ENCODE data around the gene ZPBP2. TPM values are rescaled to one million over a fixed set of nuclear protein-coding genes. Genes with fewer than 3 reads are reported as not detected.

ZPBP2 gene, protein sequence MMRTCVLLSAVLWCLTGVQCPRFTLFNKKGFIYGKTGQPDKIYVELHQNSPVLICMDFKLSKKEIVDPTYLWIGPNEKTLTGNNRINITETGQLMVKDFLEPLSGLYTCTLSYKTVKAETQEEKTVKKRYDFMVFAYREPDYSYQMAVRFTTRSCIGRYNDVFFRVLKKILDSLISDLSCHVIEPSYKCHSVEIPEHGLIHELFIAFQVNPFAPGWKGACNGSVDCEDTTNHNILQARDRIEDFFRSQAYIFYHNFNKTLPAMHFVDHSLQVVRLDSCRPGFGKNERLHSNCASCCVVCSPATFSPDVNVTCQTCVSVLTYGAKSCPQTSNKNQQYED
- not detected for total RNA-seq

- Mint-ChIP-seq H3K4me1 (ENCODE audit: low read depth) (peaks cover 43% of the 10 kb centered on the region), H3K27ac (peak within 1 kb of the TSS; percentile 92), H3K27me3 (ENCODE audit: low read depth) (no peaks in the 10 kb centered on the region), H3K9me3 (peaks cover 2% of the 10 kb centered on the region), H3K4me3 (peak within 1 kb of the TSS; percentile 63), H3K36me3 (ENCODE audit: low read depth) (no peaks in the 10 kb centered on the region)
- peak; percentile 68 for DNase-seq
- CTCF ChIA-PET: no interaction called here
- intact Hi-C loops (cut with micrococcal nuclease): loop anchor here (1.0 to 5.0 kb wide), 8 partner anchors 49 to 466 kb away; partner anchors contain the start of genes FBXL20, LRRC3C, MIEN1 and ORMDL3
Measured at GRCh38 chr17:39867880-39868553, at the start of gene ZPBP2. Gene ZPBP2, plus strand, starts transcription at chr17:39868202. Its CDS starts 153 bp downstream, at chr17:39868355.

DNA sequence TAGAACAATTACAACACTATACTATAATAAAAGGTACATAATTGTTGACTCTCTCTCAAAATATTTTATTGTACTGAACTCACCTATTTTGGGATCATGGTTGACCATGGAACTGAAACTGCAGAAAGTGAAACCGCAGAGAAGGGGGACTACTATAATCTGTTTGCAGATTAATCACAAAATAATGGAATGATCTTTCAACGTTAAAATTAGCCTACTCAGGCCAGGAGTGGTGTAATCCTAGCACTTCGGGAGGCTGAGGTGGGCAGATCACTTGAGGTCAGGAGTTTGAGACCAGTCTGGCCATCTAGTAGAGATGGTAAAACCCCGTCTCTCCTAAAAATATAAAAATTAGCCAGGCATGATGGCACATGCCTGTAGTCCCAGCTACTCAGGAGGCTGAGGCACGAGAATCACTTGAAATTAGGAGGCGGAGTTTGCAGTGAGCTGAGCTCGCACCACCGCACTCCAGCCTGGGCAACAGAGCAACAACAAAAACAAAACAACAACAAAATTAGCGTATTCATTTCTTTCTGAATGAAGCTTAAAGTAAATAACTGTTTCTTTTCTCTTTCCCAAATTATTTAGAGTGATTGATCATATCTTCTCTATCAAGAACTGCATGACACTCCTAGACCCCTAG, 49.5 kb upstream of the ZPBP2 start:
- intact Hi-C loops (cut with micrococcal nuclease): no loop called here
- peaks cover 66% of the 10 kb centered on the region for H3K4me1 Mint-ChIP-seq (ENCODE audit: low read depth)
- H3K9me3 Mint-ChIP-seq: peaks cover 11% of the 10 kb centered on the region
- DNase-seq: no peak
- H3K4me3 Mint-ChIP-seq: no peak overlapping the region
- CTCF ChIA-PET: interaction anchor here (1.1 to 2.1 kb wide), 3 partner anchors 17 to 44 kb away, joined by 3 to 4 read pairs (median 4); no protein-coding TSS in a partner anchor
- H3K27me3 Mint-ChIP-seq (ENCODE audit: low read depth): no peaks in the 10 kb centered on the region
- peaks cover 35% of the 10 kb centered on the region for H3K36me3 Mint-ChIP-seq (ENCODE audit: low read depth)
- H3K27ac Mint-ChIP-seq: peak overlapping the region; percentile 65

DNA sequence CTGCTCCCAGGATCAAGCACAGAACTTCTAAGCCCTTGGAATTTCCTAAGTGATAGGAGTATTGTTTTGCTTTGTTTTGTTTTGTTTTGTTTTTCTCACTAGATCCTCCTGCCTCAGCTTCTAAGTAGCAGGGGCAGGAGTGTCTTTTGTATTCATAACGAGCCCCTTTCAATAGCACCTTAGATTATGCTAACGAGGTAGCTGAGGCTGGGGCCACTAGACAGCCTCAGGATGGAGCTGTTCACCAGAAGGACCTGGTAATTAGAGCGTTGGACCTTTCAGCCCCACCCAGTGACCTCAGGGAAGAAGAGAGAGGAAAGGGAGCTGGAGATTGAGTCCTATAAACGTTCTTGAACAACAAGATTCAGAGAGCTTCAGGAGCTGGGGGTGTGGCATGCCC, 47.5 kb upstream of the ZPBP2 start:
- intact Hi-C loops (cut with micrococcal nuclease): loop anchor here (1.0 kb wide), 1 partner anchor 41 kb away; no protein-coding TSS in a partner anchor
- DNase-seq: peak; percentile 17

GRCh38 chr17:39820987-39821386, 47.0 kb upstream of the ZPBP2 start:
- Mint-ChIP-seq H3K36me3 (ENCODE audit: low read depth) (peaks cover 60% of the 10 kb centered on the region), H3K27ac (peak overlapping the region; percentile 66), H3K27me3 (ENCODE audit: low read depth) (no peaks in the 10 kb centered on the region), H3K4me3 (no peak overlapping the region), H3K9me3 (peaks cover 29% of the 10 kb centered on the region), H3K4me1 (ENCODE audit: low read depth) (peaks cover 48% of the 10 kb centered on the region)
- intact Hi-C loops (cut with micrococcal nuclease): loop anchor here (1.0 kb wide), 1 partner anchor 40 kb away; no protein-coding TSS in a partner anchor
- CTCF ChIA-PET: interaction anchor here (1.0 to 1.8 kb wide), 5 partner anchors 11 to 41 kb away, joined by 3 to 5 read pairs (median 4); no protein-coding TSS in a partner anchor
- no peak for DNase-seq

More for the DNA sequence above, 47.5 kb upstream of the ZPBP2 start:
- Mint-ChIP-seq H3K36me3 (ENCODE audit: low read depth) (peaks cover 56% of the 10 kb centered on the region), H3K4me1 (ENCODE audit: low read depth) (peaks cover 49% of the 10 kb centered on the region), H3K9me3 (peaks cover 29% of the 10 kb centered on the region), H3K4me3 (no peak overlapping the region), H3K27ac (peak overlapping the region; percentile 66), H3K27me3 (ENCODE audit: low read depth) (no peaks in the 10 kb centered on the region)
- CTCF ChIA-PET: interaction anchor here (0.6 to 2.1 kb wide), 8 partner anchors 12 to 586 kb away, joined by 3 to 5 read pairs (median 4); no protein-coding TSS in a partner anchor

- CTCF ChIA-PET: interaction anchor here (1.4 to 1.8 kb wide), 2 partner anchors 21 to 40 kb away, joined by 4 to 5 read pairs; no protein-coding TSS in a partner anchor
- peak; percentile 49 for DNase-seq
- H3K27me3 Mint-ChIP-seq (ENCODE audit: low read depth): no peaks in the 10 kb centered on the region
- peaks cover 52% of the 10 kb centered on the region for H3K4me1 Mint-ChIP-seq (ENCODE audit: low read depth)
- intact Hi-C loops (cut with micrococcal nuclease): no loop called here
- H3K4me3 Mint-ChIP-seq: no peak overlapping the region
- H3K36me3 Mint-ChIP-seq (ENCODE audit: low read depth): peaks cover 69% of the 10 kb centered on the region
- peaks cover 29% of the 10 kb centered on the region for H3K9me3 Mint-ChIP-seq
- no peak overlapping the region for H3K27ac Mint-ChIP-seq
Measured at GRCh38 chr17:39822051-39822451, 46.0 kb upstream of the ZPBP2 start.

DNA sequence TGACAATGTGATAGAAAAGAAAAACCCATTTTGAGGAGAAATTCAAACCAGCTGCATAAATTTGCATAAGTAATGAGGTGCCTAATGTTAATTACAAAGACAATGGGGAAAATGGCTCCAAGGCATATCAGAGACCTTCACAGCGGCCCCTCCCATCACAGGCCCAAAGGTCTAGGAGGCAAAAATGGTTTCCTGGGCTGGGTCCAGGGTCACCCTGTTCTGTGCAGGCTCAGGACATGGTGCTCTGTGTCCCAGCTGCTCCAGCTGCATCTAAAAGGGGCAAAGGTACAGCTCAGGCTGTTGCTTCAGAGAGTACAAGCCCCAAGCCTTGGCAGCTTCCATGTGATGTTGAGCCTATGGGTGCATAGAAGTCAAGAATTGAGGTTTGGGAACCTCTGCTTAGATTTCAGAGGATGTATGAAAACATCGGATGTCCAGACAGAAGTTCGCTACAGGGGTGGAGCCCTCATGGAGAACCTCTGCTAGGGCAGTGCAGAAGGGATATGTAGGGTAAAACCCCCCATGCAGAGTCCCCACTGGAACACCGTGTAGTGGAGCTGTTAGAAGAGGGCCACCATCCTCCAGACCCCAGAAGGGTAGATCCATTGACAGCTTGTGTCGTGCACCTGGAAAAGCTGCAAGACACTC, 44.5 kb upstream of the ZPBP2 start:
- CTCF ChIA-PET: interaction anchor here (0.8 kb wide), 1 partner anchor 200 kb away, joined by 4 read pairs; no protein-coding TSS in a partner anchor
- Mint-ChIP-seq H3K27ac (no peak overlapping the region), H3K4me1 (ENCODE audit: low read depth) (peaks cover 51% of the 10 kb centered on the region)

DNA sequence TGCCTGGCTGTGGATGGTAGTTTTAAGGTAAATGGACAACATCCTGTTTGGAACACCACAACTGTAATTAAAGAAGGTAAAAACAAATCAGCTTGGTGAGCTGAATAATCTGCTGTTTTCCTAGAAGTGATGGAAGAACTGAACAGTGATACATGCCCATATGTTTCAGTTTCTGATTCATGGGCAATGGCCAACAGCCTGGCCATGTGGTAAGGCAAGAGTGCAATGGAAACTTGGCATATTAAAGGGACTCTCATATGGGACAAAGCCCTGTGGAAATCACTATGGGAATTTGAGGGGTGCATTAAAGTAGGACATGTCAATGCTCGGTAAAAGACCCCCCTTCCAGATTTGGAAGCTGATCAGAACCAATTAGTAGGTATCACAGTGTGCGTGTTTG, 41.7 kb upstream of the ZPBP2 start:
- intact Hi-C loops (cut with micrococcal nuclease): no loop called here
- peak overlapping the region; percentile 31 for H3K27ac Mint-ChIP-seq
- H3K36me3 Mint-ChIP-seq (ENCODE audit: low read depth): peaks cover 81% of the 10 kb centered on the region
- no peak for DNase-seq
- peaks cover 26% of the 10 kb centered on the region for H3K4me1 Mint-ChIP-seq (ENCODE audit: low read depth)
- H3K4me3 Mint-ChIP-seq: no peak overlapping the region
- no peaks in the 10 kb centered on the region for H3K27me3 Mint-ChIP-seq (ENCODE audit: low read depth)
- peaks cover 29% of the 10 kb centered on the region for H3K9me3 Mint-ChIP-seq
- CTCF ChIA-PET: interaction anchor here (0.9 to 1.4 kb wide), 2 partner anchors 8 to 35 kb away, joined by 3 read pairs; no protein-coding TSS in a partner anchor

More for the DNA sequence above, 44.5 kb upstream of the ZPBP2 start:
- Mint-ChIP-seq H3K4me3 (no peak overlapping the region), H3K36me3 (ENCODE audit: low read depth) (peaks cover 79% of the 10 kb centered on the region), H3K9me3 (peaks cover 29% of the 10 kb centered on the region), H3K27me3 (ENCODE audit: low read depth) (no peaks in the 10 kb centered on the region)
- peak; percentile 59 for DNase-seq
- intact Hi-C loops (cut with micrococcal nuclease): no loop called here

DNA sequence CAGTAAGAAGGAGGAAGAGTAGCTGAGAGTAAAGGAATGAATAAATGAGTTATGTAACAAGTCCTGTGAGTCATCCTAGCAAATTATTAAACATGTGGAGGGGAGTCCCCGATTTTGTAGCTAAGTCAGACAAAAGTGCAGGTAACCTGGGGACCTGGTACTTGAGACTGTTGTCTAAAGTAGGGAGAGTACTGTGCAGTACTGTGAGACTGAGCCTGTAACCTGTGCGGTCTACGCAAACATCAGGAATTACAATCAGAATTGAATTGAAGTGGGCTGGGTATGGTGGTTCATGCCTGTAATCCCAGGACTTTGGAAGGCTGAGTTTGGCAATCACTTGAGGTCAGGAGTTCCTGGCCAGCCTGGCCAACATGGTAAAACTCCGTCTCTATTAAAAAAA, 39.6 kb upstream of the ZPBP2 start:
- H3K9me3 Mint-ChIP-seq: peaks cover 18% of the 10 kb centered on the region
- H3K27me3 Mint-ChIP-seq (ENCODE audit: low read depth): no peaks in the 10 kb centered on the region
- H3K4me3 Mint-ChIP-seq: no peak overlapping the region
- peaks cover 17% of the 10 kb centered on the region for H3K4me1 Mint-ChIP-seq (ENCODE audit: low read depth)
- H3K36me3 Mint-ChIP-seq (ENCODE audit: low read depth): peaks cover 63% of the 10 kb centered on the region
- CTCF ChIA-PET: interaction anchor here (1.0 kb wide), 1 partner anchor 156 kb away, joined by 3 read pairs; no protein-coding TSS in a partner anchor
- intact Hi-C loops (cut with micrococcal nuclease): no loop called here
- no peak for DNase-seq
- no peak overlapping the region for H3K27ac Mint-ChIP-seq

DNA sequence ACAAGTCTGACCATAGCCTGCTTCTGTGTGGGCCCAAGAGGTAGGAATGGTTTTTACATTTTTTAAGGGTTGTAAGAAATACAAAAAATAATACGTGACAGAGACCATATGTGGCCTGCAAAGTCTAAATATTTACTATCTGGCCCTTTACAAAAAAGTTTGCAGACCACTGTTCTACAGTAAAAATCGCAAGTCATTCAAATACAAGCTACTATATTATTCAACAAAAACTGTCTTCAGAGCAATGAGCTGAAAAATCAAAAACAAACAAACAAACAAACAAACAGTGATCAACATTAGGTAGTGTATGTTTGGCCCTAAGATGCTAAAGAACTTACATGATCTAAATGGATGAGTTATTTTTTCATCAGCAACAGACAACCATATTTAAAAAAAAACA, 36.4 kb upstream of the ZPBP2 start:
- Mint-ChIP-seq H3K36me3 (ENCODE audit: low read depth) (peaks cover 44% of the 10 kb centered on the region), H3K4me1 (ENCODE audit: low read depth) (peaks cover 25% of the 10 kb centered on the region), H3K27ac (no peak overlapping the region)

GRCh38 chr17:39834017-39834416, 34.0 kb upstream of the ZPBP2 start:
- peaks cover 19% of the 10 kb centered on the region for H3K4me1 Mint-ChIP-seq (ENCODE audit: low read depth)
- intact Hi-C loops (cut with micrococcal nuclease): no loop called here
- CTCF ChIA-PET: interaction anchor here (1.1 to 1.9 kb wide), 4 partner anchors 8 to 57 kb away, joined by 3 to 6 read pairs (median 4); no protein-coding TSS in a partner anchor
- H3K27ac Mint-ChIP-seq: peak overlapping the region; percentile 3
- peaks cover 14% of the 10 kb centered on the region for H3K9me3 Mint-ChIP-seq
- no peaks in the 10 kb centered on the region for H3K27me3 Mint-ChIP-seq (ENCODE audit: low read depth)
- H3K4me3 Mint-ChIP-seq: no peak overlapping the region
- H3K36me3 Mint-ChIP-seq (ENCODE audit: low read depth): peaks cover 35% of the 10 kb centered on the region
- no peak for DNase-seq

More for the DNA sequence above, 36.4 kb upstream of the ZPBP2 start:
- CTCF ChIA-PET: interaction anchor here (0.6 to 1.6 kb wide), 2 partner anchors 11 to 16 kb away, joined by 3 read pairs; no protein-coding TSS in a partner anchor
- no peak for DNase-seq
- intact Hi-C loops (cut with micrococcal nuclease): no loop called here
- Mint-ChIP-seq H3K4me3 (no peak overlapping the region), H3K27me3 (ENCODE audit: low read depth) (no peaks in the 10 kb centered on the region), H3K9me3 (peaks cover 4% of the 10 kb centered on the region)

DNA sequence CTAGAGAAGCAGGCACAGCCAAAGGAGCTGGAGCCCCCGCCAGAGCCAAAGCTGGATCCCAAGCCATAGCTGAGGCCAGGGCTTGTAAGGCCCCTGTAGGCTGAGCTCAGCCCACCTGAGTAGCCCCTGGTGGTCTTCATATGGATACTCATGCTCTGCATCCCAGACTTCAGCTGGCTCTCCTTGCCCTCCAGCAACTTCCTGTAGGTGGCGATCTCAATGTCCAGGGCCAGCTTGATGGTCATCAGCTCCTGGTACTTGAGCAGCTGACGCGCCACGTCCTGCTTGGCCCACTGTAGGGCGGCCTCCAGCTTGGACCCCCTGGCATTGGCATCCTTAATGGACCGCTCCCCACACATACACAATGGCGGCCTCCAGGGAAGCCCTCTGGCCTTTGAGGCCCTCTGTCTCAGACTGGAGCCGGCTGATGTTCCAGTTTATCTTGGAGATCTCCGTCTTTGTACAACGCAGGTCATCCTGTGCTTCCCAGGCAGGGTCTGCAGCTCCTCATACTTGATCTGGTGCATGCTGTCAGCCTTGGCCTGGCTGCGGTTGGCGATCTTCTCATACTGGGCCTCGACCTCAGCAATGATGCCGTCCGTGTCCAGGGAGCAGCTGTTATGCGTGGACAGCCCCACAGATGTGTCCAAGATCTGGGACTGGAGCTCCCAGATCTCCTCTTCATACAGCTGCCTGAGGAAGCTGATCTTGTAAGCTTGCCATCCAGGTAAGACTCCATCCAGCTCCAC, 32.8 kb upstream of the ZPBP2 start:
- Mint-ChIP-seq H3K36me3 (ENCODE audit: low read depth) (peaks cover 40% of the 10 kb centered on the region), H3K4me3 (no peak overlapping the region), H3K27ac (no peak overlapping the region), H3K27me3 (ENCODE audit: low read depth) (no peaks in the 10 kb centered on the region), H3K9me3 (peaks cover 19% of the 10 kb centered on the region), H3K4me1 (ENCODE audit: low read depth) (peaks cover 19% of the 10 kb centered on the region)
- DNase-seq: no peak
- intact Hi-C loops (cut with micrococcal nuclease): no loop called here
- CTCF ChIA-PET: interaction anchor here (0.8 to 1.9 kb wide), 7 partner anchors 9 to 214 kb away, joined by 3 to 6 read pairs (median 4); no protein-coding TSS in a partner anchor

Data from activated naive CD4-positive, alpha-beta T cell treated with anti-CD3 and anti-CD28 coated beads for 36 hours (primary cell).